Activated naive CD4-positive, alpha-beta T cell treated with anti-CD3 and anti-CD28 coated beads for 36 hours (primary cell): ENCODE results near the gene PDZRN4. TPM values are rescaled to one million over a fixed set of nuclear protein-coding genes. Genes with fewer than 3 reads are reported as not detected.
"Not testable (repeated sequence)": the region's sequence is repeated elsewhere in the genome, so short reads cannot be mapped to it uniquely, and the experiment has no call there.

Source experiments
- CTCF ChIA-PET: fragments of 350-600 bp; sonication (Branson Sonifier 250); formaldehyde crosslinking; loops from one replicate; lab custom pipeline; 2021; ENCODE audit warnings: antibody characterized with exemption; lab: Charles Lee
- DNase-seq: peaks from one replicate; pipeline ENCODE4 v3.0.0-alpha.2; 2020
- H3K27ac Mint-ChIP-seq: one replicate; pipeline ENCODE4 v1.8.0; 2021; ENCODE audit warnings: mild to moderate bottlenecking, mixed read lengths
- H3K27me3 Mint-ChIP-seq: one replicate; pipeline ENCODE4 v1.8.0; 2021; ENCODE audit warnings: low read depth, mixed read lengths
- H3K36me3 Mint-ChIP-seq: one replicate; pipeline ENCODE4 v1.8.0; 2021; ENCODE audit warnings: low read depth, mixed read lengths
- H3K4me1 Mint-ChIP-seq: one replicate; pipeline ENCODE4 v1.8.0; 2021; ENCODE audit warnings: low read depth, mixed read lengths
- H3K4me3 Mint-ChIP-seq: one replicate; pipeline ENCODE4 v1.8.0; 2021; ENCODE audit warnings: mild to moderate bottlenecking, moderate library complexity, mixed read lengths
- H3K9me3 Mint-ChIP-seq: one replicate; pipeline ENCODE4 v1.8.0; 2021; ENCODE audit warnings: mixed read lengths
- intact Hi-C: fragments of 100-400 bp; cut with micrococcal nuclease; formaldehyde crosslinking; loops from one replicate; pipeline ENCODE4 v1.15.1; 2023
- total RNA-seq, 2 experiments: library from RNA; stranded (reverse); gene quantifications; one replicate each; pipeline ENCODE4 v1.2.3, GENCODE V29; 2021

PDZRN4 gene
- total RNA-seq, 2 experiments from 2014 or later = not detected

DNA sequence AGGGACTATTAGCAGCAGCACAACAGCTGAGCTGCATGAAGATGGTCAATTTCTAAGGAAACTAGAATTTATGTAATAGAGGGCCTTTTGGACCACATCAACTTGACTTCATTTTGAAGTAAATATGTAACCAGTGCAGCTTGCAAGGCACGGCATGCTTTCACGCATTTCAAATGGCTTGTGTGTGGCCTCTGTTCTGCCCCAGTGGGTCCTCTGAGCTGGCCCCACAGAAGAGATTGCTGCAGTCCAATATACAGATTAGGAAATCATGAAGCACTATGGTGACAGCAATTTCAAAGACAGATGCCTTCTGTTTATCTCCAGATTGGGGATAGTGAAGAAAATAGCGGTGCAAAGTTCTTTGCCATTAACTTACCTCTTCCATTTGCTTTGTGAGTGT is 101.4 kb downstream of the PDZRN4 start:
- Mint-ChIP-seq H3K4me3 (no peak overlapping the region), H3K9me3 (peaks cover 1% of the 10 kb centered on the region), H3K4me1 (no peaks in the 10 kb centered on the region), H3K27ac (no peak overlapping the region), H3K36me3 (no peaks in the 10 kb centered on the region), H3K27me3 (peaks cover 6% of the 10 kb centered on the region)
- CTCF ChIA-PET = interaction anchor here (0.7 kb wide), 1 partner anchor 15 kb away, joined by 3 read pairs; no protein-coding TSS in a partner anchor
- intact Hi-C loops = no loop called here
- no peak for DNase-seq

DNA sequence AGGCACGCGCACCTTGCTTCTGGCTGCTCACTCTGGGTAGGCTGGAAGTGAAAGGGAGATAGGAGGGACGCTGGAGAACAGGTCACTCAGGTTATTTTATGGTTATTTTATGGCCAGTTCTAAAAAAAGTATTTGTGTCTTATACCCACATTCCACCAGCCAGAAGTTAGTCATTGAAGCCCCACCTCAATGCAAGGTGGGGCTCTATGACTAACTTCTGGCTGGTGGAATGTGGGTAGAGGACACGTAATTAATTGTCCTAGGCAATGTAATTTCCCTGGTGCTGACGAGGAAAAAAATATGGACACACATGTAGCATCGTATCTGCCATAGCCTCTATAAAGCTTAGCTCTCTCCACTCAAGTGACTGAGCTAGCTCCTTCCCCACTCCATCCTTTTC is 104.9 kb downstream of the PDZRN4 start:
- H3K9me3 Mint-ChIP-seq = no peaks in the 10 kb centered on the region
- no peaks in the 10 kb centered on the region for H3K36me3 Mint-ChIP-seq
- H3K27me3 Mint-ChIP-seq = peaks cover 6% of the 10 kb centered on the region
- CTCF ChIA-PET = interaction anchor here (0.5 kb wide), 1 partner anchor 62 kb away, joined by 3 read pairs; no protein-coding TSS in a partner anchor
- intact Hi-C loops = no loop called here
- H3K27ac Mint-ChIP-seq = no peak overlapping the region
- H3K4me1 Mint-ChIP-seq = no peaks in the 10 kb centered on the region
- H3K4me3 Mint-ChIP-seq = no peak overlapping the region
- no peak for DNase-seq

DNA sequence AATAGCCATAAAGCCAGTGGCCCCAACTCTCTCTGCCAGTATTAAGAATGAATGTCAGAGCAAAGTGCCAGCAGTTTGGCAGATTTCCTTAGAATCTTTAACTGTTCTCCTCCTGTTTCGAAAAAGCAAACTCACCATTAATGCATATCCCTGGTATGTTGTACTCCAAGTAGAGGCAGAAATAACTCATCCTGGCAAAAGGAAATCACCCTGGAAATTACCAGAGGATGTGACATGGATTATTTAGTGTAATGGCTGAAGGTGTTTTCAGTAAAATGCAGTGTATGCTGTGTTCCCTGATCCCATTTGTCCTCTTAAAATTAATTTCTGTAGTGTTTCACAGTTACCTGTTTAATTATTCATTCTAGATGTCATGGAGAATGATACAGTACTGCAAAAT is 105.3 kb downstream of the PDZRN4 start:
- Mint-ChIP-seq H3K36me3 (no peaks in the 10 kb centered on the region), H3K9me3 (no peaks in the 10 kb centered on the region), H3K27me3 (peaks cover 6% of the 10 kb centered on the region), H3K4me3 (no peak overlapping the region), H3K4me1 (no peaks in the 10 kb centered on the region), H3K27ac (no peak overlapping the region)
- CTCF ChIA-PET = interaction anchor here (0.5 kb wide), 1 partner anchor 61 kb away, joined by 3 read pairs; no protein-coding TSS in a partner anchor
- intact Hi-C loops = no loop called here
- no peak for DNase-seq

DNA sequence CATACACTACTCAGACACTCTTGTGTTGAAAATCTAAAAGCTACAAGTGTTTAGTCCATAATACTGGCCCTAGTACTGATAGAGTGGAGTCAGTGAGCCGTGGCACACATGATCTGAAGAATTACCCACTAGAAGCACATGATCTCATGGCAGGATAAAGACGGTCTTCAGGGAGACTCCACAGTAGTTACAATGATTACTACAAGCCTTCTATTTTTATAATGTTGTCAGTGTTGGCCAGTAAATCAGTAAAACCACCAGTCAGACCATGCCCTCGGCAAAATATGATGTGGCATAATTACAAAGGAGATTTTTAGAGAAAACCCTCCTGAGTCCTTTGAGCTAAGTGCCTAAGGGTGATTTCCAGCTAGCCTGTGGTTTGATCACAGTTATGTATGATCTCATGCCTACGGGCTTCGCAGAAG is 114.9 kb downstream of the PDZRN4 start:
- intact Hi-C loops = no loop called here
- Mint-ChIP-seq H3K4me3 (no peak overlapping the region), H3K9me3 (no peaks in the 10 kb centered on the region), H3K36me3 (no peaks in the 10 kb centered on the region), H3K27me3 (peaks cover 2% of the 10 kb centered on the region), H3K27ac (no peak overlapping the region), H3K4me1 (no peaks in the 10 kb centered on the region)
- CTCF ChIA-PET = interaction anchor here (0.5 kb wide), 1 partner anchor 629 kb away, joined by 4 read pairs; no protein-coding TSS in a partner anchor
- DNase-seq = no peak

DNA sequence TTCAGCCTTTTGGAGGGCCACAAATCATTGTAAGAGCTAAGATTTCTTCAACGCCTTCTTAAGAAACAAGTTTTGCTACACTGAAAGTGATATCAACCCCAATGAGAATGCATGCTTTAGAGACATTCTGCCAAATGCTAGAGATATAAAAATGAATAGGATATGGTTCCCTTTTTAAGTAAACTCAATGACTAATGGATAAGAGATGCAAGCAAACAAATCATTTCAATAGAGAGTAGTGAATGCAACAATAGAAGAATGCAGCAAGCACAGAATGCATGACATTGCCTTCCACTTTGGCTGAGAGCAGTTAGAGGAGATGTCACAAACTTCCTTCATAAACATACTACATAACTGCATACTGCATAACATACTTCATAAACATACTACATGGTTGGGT is 116.4 kb downstream of the PDZRN4 start:
- Mint-ChIP-seq H3K4me1 (no peaks in the 10 kb centered on the region), H3K27me3 (peaks cover 2% of the 10 kb centered on the region), H3K4me3 (no peak overlapping the region), H3K9me3 (no peaks in the 10 kb centered on the region), H3K36me3 (no peaks in the 10 kb centered on the region), H3K27ac (no peak overlapping the region)
- CTCF ChIA-PET = no interaction called here
- no peak for DNase-seq
- intact Hi-C loops = no loop called here

DNA sequence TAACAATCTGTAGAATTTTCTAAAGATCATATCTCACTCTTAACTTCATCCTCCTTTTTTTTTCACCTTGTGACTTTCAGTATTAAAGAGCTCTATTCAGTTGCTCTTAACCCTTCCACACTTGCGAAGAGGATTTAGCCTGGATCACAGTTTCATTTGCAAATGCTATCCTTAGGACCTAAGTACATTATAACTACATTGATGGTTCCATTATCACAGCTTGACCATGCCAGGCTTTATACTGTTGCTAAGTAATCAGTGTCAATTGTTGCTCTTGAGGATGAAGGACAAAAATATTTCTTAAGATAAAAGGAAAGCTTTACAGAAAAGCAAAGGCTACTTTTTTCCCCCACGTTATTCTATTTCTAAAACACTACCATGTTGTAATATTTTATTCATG is 122.2 kb downstream of the PDZRN4 start:
- Mint-ChIP-seq H3K27ac (no peak overlapping the region), H3K36me3 (no peaks in the 10 kb centered on the region), H3K4me1 (no peaks in the 10 kb centered on the region), H3K4me3 (no peak overlapping the region), H3K27me3 (no peaks in the 10 kb centered on the region), H3K9me3 (no peaks in the 10 kb centered on the region)
- no peak for DNase-seq
- intact Hi-C loops = no loop called here
- CTCF ChIA-PET = no interaction called here

DNA sequence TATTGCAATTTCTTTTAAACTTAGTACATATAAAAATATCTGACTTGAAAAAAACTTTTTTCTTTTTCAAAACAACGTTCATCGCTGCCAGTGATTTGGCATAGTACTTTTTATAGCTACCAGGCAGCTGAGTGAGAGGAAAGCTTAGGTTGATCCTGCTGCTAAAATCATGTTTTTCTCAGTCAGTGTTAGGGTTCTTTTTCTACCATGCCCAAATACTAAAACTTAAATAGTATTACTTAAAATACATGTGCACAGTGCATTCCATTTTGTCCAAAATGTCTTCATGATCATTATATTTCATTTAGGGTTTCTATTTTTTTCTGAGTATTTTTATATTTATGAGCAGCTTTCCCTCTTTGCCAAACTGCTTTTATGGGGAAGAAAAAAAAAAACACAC is 123.8 kb downstream of the PDZRN4 start:
- H3K4me1 Mint-ChIP-seq = no peaks in the 10 kb centered on the region
- intact Hi-C loops = no loop called here
- no peaks in the 10 kb centered on the region for H3K36me3 Mint-ChIP-seq
- no peak overlapping the region for H3K27ac Mint-ChIP-seq
- CTCF ChIA-PET = no interaction called here
- DNase-seq = no peak
- no peak overlapping the region for H3K4me3 Mint-ChIP-seq
- H3K27me3 Mint-ChIP-seq = peaks cover 2% of the 10 kb centered on the region
- H3K9me3 Mint-ChIP-seq = no peaks in the 10 kb centered on the region

DNA sequence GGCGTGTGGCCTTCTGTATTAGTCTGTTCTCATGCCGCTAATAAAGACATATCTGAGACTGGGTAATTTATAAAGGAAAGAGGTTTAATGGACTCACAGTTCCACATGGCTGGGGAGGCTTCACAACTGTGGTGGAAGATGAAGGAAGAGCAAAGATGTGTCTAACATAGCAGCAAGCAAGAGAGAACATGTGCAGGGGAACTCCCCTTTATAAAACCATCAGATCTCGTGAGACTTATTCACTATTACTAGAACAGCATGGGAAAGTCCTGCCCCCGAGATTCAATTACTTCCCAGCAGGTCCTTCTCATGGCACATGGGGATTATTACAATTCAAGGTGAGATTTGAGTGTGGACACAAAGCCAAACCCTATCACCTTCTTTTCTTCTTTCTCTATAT is 124.3 kb downstream of the PDZRN4 start:
- H3K4me3 Mint-ChIP-seq, H3K4me1 Mint-ChIP-seq, H3K27me3 Mint-ChIP-seq, H3K9me3 Mint-ChIP-seq, intact Hi-C loops, H3K36me3 Mint-ChIP-seq, CTCF ChIA-PET, DNase-seq, H3K27ac Mint-ChIP-seq: not testable (repeated sequence)

DNA sequence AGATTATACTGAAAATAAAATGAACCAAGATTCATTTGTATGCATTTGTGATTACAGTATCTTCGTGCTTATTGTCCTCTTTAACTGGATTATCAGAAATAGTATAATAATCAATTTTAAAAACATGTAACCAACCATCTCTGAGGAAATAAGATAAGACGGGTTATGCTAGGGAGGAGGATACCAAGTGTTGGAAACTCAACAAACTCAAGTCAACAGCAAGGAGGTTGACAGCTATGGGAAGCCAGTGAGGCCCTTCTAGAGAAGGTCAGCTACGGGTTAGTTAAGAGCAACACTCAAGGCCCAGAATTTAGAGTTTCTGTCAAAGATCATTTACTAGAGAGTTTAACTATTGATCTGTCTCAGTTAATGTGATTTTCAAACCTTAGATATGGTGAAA is 137.2 kb downstream of the PDZRN4 start:
- no peaks in the 10 kb centered on the region for H3K9me3 Mint-ChIP-seq
- no peak overlapping the region for H3K27ac Mint-ChIP-seq
- no peak overlapping the region for H3K4me3 Mint-ChIP-seq
- no peaks in the 10 kb centered on the region for H3K36me3 Mint-ChIP-seq
- CTCF ChIA-PET = no interaction called here
- H3K4me1 Mint-ChIP-seq = no peaks in the 10 kb centered on the region
- intact Hi-C loops = no loop called here
- H3K27me3 Mint-ChIP-seq = no peaks in the 10 kb centered on the region
- no peak for DNase-seq

DNA sequence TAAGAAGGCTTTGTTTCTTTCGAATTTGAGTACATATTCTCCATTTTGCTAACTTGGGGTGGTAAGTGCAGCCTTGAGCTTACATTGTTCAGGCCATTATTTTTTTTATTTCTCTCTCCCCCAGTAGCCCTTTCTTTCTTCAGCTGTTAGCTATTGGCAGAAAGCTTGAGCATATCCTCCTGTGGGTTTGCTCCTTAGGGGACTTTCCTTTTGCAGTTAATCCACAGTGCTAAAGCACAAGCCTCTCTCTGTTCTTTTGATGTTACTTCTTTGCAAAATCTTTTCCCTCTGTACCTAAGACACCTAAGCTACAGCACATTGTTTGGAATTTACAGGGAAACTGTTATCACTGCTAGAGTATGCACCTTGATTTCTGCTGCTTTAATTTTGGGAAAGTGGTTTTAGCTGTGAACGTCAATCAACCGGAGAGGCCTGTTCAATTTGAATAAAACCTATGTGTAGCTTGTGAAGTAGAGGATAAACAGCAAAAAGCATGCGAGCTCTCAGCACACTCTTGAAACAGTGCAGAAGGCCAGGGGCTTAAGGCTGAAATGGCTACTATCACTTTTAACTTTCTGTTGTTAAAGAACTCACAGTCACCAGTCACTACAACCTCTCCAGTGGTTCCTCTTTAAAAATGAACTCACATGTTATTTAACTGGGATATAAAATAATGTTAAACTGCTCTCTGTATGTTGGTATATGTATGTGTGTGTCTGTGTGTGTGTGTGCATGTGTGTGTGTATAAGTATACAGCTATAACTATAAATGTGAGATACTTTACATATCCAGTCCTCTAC is 139.2 kb downstream of the PDZRN4 start:
- H3K9me3 Mint-ChIP-seq = no peaks in the 10 kb centered on the region
- no peaks in the 10 kb centered on the region for H3K27me3 Mint-ChIP-seq
- no peaks in the 10 kb centered on the region for H3K36me3 Mint-ChIP-seq
- no peak for DNase-seq
- H3K4me3 Mint-ChIP-seq = no peak overlapping the region
- CTCF ChIA-PET = no interaction called here
- intact Hi-C loops = no loop called here
- H3K27ac Mint-ChIP-seq = no peak overlapping the region
- H3K4me1 Mint-ChIP-seq = no peaks in the 10 kb centered on the region

DNA sequence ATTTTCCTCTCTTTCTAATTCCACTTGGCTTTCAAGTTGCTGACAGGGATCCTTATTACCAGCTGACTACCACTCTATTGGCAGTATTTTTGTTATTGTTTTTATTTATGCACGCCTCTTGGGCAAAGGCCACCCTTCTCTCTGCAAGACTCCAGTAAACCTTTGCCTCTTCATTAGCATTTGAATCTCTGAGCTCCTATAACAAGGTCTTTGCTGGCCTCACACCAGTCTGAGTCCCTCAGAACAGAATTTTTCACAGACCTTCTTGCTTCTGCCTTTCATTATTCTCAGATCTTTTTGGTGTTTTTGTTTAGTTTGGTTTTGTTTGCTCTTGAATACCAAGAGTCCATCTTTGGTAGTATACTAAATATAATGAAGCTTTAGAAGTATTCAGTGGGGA is 145.9 kb downstream of the PDZRN4 start:
- Mint-ChIP-seq H3K4me1 (no peaks in the 10 kb centered on the region), H3K36me3 (no peaks in the 10 kb centered on the region), H3K27ac (no peak overlapping the region), H3K27me3 (no peaks in the 10 kb centered on the region), H3K9me3 (no peaks in the 10 kb centered on the region), H3K4me3 (no peak overlapping the region)
- CTCF ChIA-PET = no interaction called here
- intact Hi-C loops = no loop called here
- no peak for DNase-seq

DNA sequence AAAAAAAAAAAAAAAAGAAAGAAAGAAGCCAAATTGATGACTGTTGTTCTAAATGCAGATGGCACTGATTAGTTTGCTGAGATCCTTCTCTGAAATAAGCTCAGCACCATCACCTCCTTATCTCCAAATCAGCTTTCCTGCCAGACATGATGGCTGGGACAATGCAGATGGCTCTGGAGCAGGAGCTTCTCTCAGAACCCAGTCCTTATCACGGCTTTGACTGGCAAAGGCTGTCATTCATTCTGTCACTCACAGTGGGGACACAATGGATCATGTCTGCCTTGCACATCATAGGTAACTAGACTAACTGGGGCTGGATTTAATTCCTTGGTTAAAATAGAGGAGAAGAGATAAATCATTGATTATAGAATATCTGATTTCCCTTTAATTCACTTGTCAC is 146.3 kb downstream of the PDZRN4 start:
- no peaks in the 10 kb centered on the region for H3K9me3 Mint-ChIP-seq
- H3K4me1 Mint-ChIP-seq = no peaks in the 10 kb centered on the region
- intact Hi-C loops = no loop called here
- H3K27me3 Mint-ChIP-seq = no peaks in the 10 kb centered on the region
- DNase-seq = no peak
- CTCF ChIA-PET = no interaction called here
- no peak overlapping the region for H3K27ac Mint-ChIP-seq
- no peaks in the 10 kb centered on the region for H3K36me3 Mint-ChIP-seq
- H3K4me3 Mint-ChIP-seq = no peak overlapping the region

DNA sequence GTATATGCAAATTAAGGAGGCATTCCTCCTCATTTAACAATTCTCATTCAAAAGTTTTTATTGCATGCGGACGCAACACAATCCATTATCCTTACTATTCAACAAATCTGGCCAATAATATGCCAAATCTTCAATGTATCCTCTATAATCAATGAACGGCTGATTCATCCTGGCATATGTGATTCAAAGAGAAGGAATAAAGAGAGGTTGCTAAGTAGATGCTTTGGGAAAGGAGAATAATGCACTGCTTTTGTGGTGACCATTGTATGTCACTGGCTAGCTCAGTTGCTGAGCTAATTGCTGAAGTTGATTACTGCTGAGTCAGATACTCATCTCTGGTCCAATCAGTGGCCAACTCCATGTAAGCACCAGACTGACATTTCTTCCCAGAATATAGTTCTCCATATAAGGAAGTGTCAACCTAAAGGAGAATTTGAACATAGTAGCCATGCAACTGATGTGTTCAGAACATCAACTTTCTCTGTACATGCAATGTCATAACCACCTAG is 148.0 kb downstream of the PDZRN4 start:
- CTCF ChIA-PET = no interaction called here

More for the DNA sequence above, 148.0 kb downstream of the PDZRN4 start:
- no peaks in the 10 kb centered on the region for H3K27me3 Mint-ChIP-seq
- no peak overlapping the region for H3K4me3 Mint-ChIP-seq
- intact Hi-C loops = no loop called here
- no peaks in the 10 kb centered on the region for H3K36me3 Mint-ChIP-seq
- no peaks in the 10 kb centered on the region for H3K4me1 Mint-ChIP-seq
- no peak overlapping the region for H3K27ac Mint-ChIP-seq
- no peak for DNase-seq
- no peaks in the 10 kb centered on the region for H3K9me3 Mint-ChIP-seq
